Measurements from ENCODE around the gene YIPF2. TPM values are rescaled to one million over a fixed set of nuclear protein-coding genes. Genes with fewer than 3 reads are reported as not detected.

YIPF2 gene
- total RNA-seq, 1 experiment from 2014 or later = 126 TPM

GRCh38 chr19:10876459-10877240 is 51.8 kb downstream of the YIPF2 start:
- Histone ChIP-seq H3K9me3 (ENCODE audit: low read length) (no peaks in the 10 kb centered on the region), H2AFZ (ENCODE audit: low read length) (no peak overlapping the region), H3K9ac (ENCODE audit: low read length) (no peak overlapping the region), H3K27ac (ENCODE audit: low read length) (no peak overlapping the region), H3K9me2 (replicated peaks; ENCODE audit: low read length) (no peaks in the 10 kb centered on the region), H4K20me1 (ENCODE audit: low read length) (no peaks in the 10 kb centered on the region), H3K27me3 (ENCODE audit: low read length) (no peaks in the 10 kb centered on the region), H3K79me2 (ENCODE audit: low read length) (peaks cover 96% of the 10 kb centered on the region), H3K4me1 (ENCODE audit: insufficient read depth, low read length) (peaks cover 8% of the 10 kb centered on the region; the same call in 1 of the 2 replicates), H3K4me2 (ENCODE audit: low read length) (no peak overlapping the region), H3F3A (ENCODE audit: low read length, unreplicated experiment) (no peaks in the 10 kb centered on the region), H3K4me3 (ENCODE audit: low read length) (no peak overlapping the region), H3K36me3 (ENCODE audit: low read depth, low read length) (no peaks in the 10 kb centered on the region)
- DNase-seq (no peak), ATAC-seq (no peak)
- TF ChIP-seq EZH2phosphoT487 (IDR thresholded peaks at IDR 0.05; ENCODE audit: borderline replicate concordance, low read length) (no peak), EZH2 (IDR thresholded peaks at IDR 0.05; ENCODE audit: low read length, unreplicated experiment) (no peak)
- TF ChIP-seq, protein P1, sequence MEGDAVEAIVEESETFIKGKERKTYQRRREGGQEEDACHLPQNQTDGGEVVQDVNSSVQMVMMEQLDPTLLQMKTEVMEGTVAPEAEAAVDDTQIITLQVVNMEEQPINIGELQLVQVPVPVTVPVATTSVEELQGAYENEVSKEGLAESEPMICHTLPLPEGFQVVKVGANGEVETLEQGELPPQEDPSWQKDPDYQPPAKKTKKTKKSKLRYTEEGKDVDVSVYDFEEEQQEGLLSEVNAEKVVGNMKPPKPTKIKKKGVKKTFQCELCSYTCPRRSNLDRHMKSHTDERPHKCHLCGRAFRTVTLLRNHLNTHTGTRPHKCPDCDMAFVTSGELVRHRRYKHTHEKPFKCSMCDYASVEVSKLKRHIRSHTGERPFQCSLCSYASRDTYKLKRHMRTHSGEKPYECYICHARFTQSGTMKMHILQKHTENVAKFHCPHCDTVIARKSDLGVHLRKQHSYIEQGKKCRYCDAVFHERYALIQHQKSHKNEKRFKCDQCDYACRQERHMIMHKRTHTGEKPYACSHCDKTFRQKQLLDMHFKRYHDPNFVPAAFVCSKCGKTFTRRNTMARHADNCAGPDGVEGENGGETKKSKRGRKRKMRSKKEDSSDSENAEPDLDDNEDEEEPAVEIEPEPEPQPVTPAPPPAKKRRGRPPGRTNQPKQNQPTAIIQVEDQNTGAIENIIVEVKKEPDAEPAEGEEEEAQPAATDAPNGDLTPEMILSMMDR (conservative IDR thresholded peaks at IDR 0.05; ENCODE audit: low read depth, low read length) = no peak
- no TSS peak for BruUV-seq (replicated peaks)
- intact Hi-C loops (cut with micrococcal nuclease) = no loop called here
- ChIA-PET POLR2A (ENCODE audit: unreplicated experiment) (interaction anchor here (0.5 kb wide), 1 partner anchor 9 kb away, joined by 4 read pairs; no protein-coding TSS in a partner anchor), CTCF (interaction anchor here (0.5 kb wide), 1 partner anchor 60 kb away, joined by 7 read pairs; no protein-coding TSS in a partner anchor)

- no peak overlapping the region for H2AFZ ChIP-seq (ENCODE audit: low read length)
Observed at GRCh38 chr19:10874024-10874423, 54.4 kb downstream of the YIPF2 start.

More at GRCh38 chr19:10874024-10874423, 54.4 kb downstream of the YIPF2 start:
- no peaks in the 10 kb centered on the region for H3K27me3 ChIP-seq (ENCODE audit: low read length)
- no peak overlapping the region for H3K9ac ChIP-seq (ENCODE audit: low read length)
- BruUV-seq (replicated peaks) = no TSS peak
- H3K36me3 ChIP-seq (ENCODE audit: low read depth, low read length) = no peaks in the 10 kb centered on the region
- ATAC-seq (no peak), DNase-seq (peak; percentile 32)
- intact Hi-C loops (cut with micrococcal nuclease) = loop anchor here (5.0 kb wide), 1 partner anchor 43 kb away; no protein-coding TSS in a partner anchor
- no peaks in the 10 kb centered on the region for H4K20me1 ChIP-seq (ENCODE audit: low read length)
- peaks cover 70% of the 10 kb centered on the region for H3K79me2 ChIP-seq (ENCODE audit: low read length)
- peaks cover 8% of the 10 kb centered on the region; the same call in 1 of the 2 replicates for H3K4me1 ChIP-seq (ENCODE audit: insufficient read depth, low read length)
- no peak overlapping the region for H3K27ac ChIP-seq (ENCODE audit: low read length)
- H3K4me3 ChIP-seq (ENCODE audit: low read length) = no peak overlapping the region
- TF ChIP-seq, protein P1 (conservative IDR thresholded peaks at IDR 0.05; ENCODE audit: low read depth, low read length) = no peak
- ChIA-PET CTCF (no interaction called here), POLR2A (ENCODE audit: unreplicated experiment) (interaction anchor here (0.6 kb wide), 1 partner anchor 38 kb away, joined by 3 read pairs; no protein-coding TSS in a partner anchor)
- H3K4me2 ChIP-seq (ENCODE audit: low read length) = no peak overlapping the region
- H3K9me3 ChIP-seq (ENCODE audit: low read length) = no peaks in the 10 kb centered on the region
- no peaks in the 10 kb centered on the region for H3K9me2 ChIP-seq (replicated peaks; ENCODE audit: low read length)
- no peaks in the 10 kb centered on the region for H3F3A ChIP-seq (ENCODE audit: low read length, unreplicated experiment)

All from PC-3 (cell line).